Endothelial cell of umbilical vein (primary cell): Measurements from ENCODE around the gene RHBDD3. TPM values are rescaled to one million over a fixed set of nuclear protein-coding genes. Genes with fewer than 3 reads are reported as not detected.
A peak's percentile ranks its signal among the peaks of the same experiment; 100 is the strongest.

Experiments used
- BruUV-seq: library from RNA; stranded (reverse); fragments of 400-500 nt; replicated peaks from 2 replicates; lab custom pipeline; 2021; lab: Mats Ljungman, UMichigan
- CTCF ChIA-PET: fragments of 300-600, 350-600 bp; sonication (Branson Sonifier 250); formaldehyde crosslinking; loops from one replicate; lab custom pipeline; 2021; ENCODE audit warnings: antibody characterized with exemption, inconsistent platforms; lab: Charles Lee
- POLR2A ChIA-PET: fragments of 300-600, 350-600 bp; sonication (Branson Sonifier 250); formaldehyde crosslinking; loops from one replicate; lab custom pipeline; 2021; ENCODE audit warnings: antibody characterized with exemption, inconsistent platforms; lab: Charles Lee
- DNase-seq: peaks from one replicate; pipeline ENCODE4 v3.0.0-alpha.2; 2011; ENCODE audit warnings: low read depth, low spot score
- FAIRE-seq: peaks from 2 replicates; lab custom pipeline; 2011; peaks lifted over from hg19 to GRCh38; lab: Jason Lieb, UNC
- H2AFZ ChIP-seq: 2 replicates; pipeline ENCODE4 v1.6.0; 2012; ENCODE audit warnings: low read depth, low read length, control low read depth, inconsistent platforms
- H3K27ac ChIP-seq: 2 replicates; pipeline ENCODE4 v1.5.1; 2011; ENCODE audit warnings: low read depth, mild to moderate bottlenecking, control low read depth, low read length, moderate library complexity; ENCODE audit not compliant: insufficient read depth
- H3K27me3 ChIP-seq, 2 experiments: 2 replicates each; pipeline versions ENCODE4 v1.6.0 to v1.6.1; 2011; ENCODE audit warnings: low read length in 2 of 2, mixed read lengths in 1 of 2; ENCODE audit not compliant: control insufficient read depth in 2 of 2, insufficient read depth in 2 of 2
- H3K36me3 ChIP-seq, 2 experiments: 2 replicates in 1 of 2; 3 replicates in 1 of 2; pipeline ENCODE4 v1.5.1; 2011; ENCODE audit warnings: low read length in 2 of 2, mild to moderate bottlenecking in 1 of 2, moderate library complexity in 1 of 2; ENCODE audit not compliant: control insufficient read depth in 2 of 2, insufficient read depth in 2 of 2; ENCODE audit errors: extremely low read depth in 1 of 2
- H3K4me1 ChIP-seq: 3 replicates; pipeline ENCODE4 v1.5.1; 2011; ENCODE audit warnings: mild to moderate bottlenecking, low read length; ENCODE audit not compliant: control insufficient read depth, insufficient read depth; ENCODE audit errors: extremely low read depth
- H3K4me2 ChIP-seq: 2 replicates; pipeline ENCODE4 v1.6.1; 2011; ENCODE audit warnings: low read length, control low read depth, mixed read lengths; ENCODE audit not compliant: insufficient read depth
- H3K4me3 ChIP-seq, 3 experiments: fragments of 200-600 bp in 1 of 3; sonication (generic), shearing (Covaris generic) in 1 of 3; replicated peaks in 1 of 3; 2 replicates each; pipeline ENCODE4 v1.5.1; 2011 to 2016; ENCODE audit warnings: control low read depth in 3 of 3, low read length in 3 of 3, mild to moderate bottlenecking in 2 of 3, inconsistent platforms in 1 of 3, low read depth in 1 of 3, moderate library complexity in 1 of 3; ENCODE audit not compliant: insufficient read depth in 1 of 3
- H3K79me2 ChIP-seq: 2 replicates; pipeline ENCODE4 v1.6.0; 2012; ENCODE audit warnings: low read length, inconsistent platforms; ENCODE audit not compliant: control insufficient read depth, insufficient read depth
- H3K9ac ChIP-seq: replicated peaks from 2 replicates; pipeline ENCODE3; 2011; ENCODE audit warnings: low read length, control low read depth; ENCODE audit not compliant: insufficient read depth; ENCODE audit errors: extremely low read depth
- H3K9me1 ChIP-seq: replicated peaks from 3 replicates; pipeline ENCODE4 v1.6.0; 2011; ENCODE audit warnings: mild to moderate bottlenecking, low read length; ENCODE audit not compliant: control insufficient read depth, insufficient read depth; ENCODE audit errors: extremely low read depth
- H3K9me3 ChIP-seq: replicated peaks from 2 replicates; pipeline ENCODE4 v1.5.1; 2012; ENCODE audit warnings: low read length, inconsistent platforms; ENCODE audit not compliant: control insufficient read depth, insufficient read depth
- H4K20me1 ChIP-seq: replicated peaks from 2 replicates; pipeline ENCODE3; 2011; ENCODE audit warnings: mild to moderate bottlenecking, low read length; ENCODE audit not compliant: control insufficient read depth, insufficient read depth; ENCODE audit errors: extremely low read depth
- EZH2 ChIP-seq: IDR thresholded peaks from 2 replicates; pipeline ENCODE4 v1.6.1; 2012; ENCODE audit warnings: borderline replicate concordance, low read depth, mild to moderate bottlenecking, moderate library complexity, low read length, inconsistent platforms; ENCODE audit not compliant: severe bottlenecking
- FOS ChIP-seq: IDR thresholded peaks from 2 replicates; pipeline ENCODE4 v1.6.1; 2011; ENCODE audit warnings: mild to moderate bottlenecking, low read length, moderate library complexity, borderline replicate concordance; ENCODE audit not compliant: insufficient read depth
- GATA2 ChIP-seq: IDR thresholded peaks from 2 replicates; pipeline ENCODE4 v1.7.0; 2011; ENCODE audit warnings: low read depth, mild to moderate bottlenecking, moderate library complexity, mixed read lengths, low read length; ENCODE audit not compliant: insufficient read length, insufficient read depth
- JUN ChIP-seq: IDR thresholded peaks from 2 replicates; pipeline ENCODE4 v1.6.1; 2011; ENCODE audit warnings: borderline replicate concordance, low read depth; ENCODE audit not compliant: insufficient read length, insufficient read depth
- MYC ChIP-seq: IDR thresholded peaks from one replicate; pipeline ENCODE4 v1.6.1; 2011; ENCODE audit warnings: mild to moderate bottlenecking, low read depth, low read length
- POLR2A ChIP-seq: IDR thresholded peaks from 2 replicates; pipeline ENCODE4 v1.6.1; 2012; ENCODE audit warnings: low read depth, mild to moderate bottlenecking, control low read depth, low read length
- POLR2AphosphoS5 ChIP-seq: IDR thresholded peaks from 2 replicates; pipeline ENCODE4 v1.6.1; 2012; ENCODE audit warnings: low read depth, mild to moderate bottlenecking, control low read depth, low read length, moderate library complexity; ENCODE audit not compliant: insufficient read depth
- dilution Hi-C: fragments of 300-500 bp; cut with MboI; formaldehyde crosslinking; loops from one replicate; pipeline ENCODE4 v1.15.0; 2019; ENCODE audit warnings: low sequenced_read_pairs; ENCODE audit not compliant: extremely low pct_ligation_motif_present
- intact Hi-C: fragments of 100-400 bp; cut with micrococcal nuclease; formaldehyde crosslinking; loops from one replicate; pipeline ENCODE4 v1.10.0; 2022
- polyA plus RNA-seq, 4 experiments: library from polyadenylated mRNA; depleted of rRNA in 3 of 4; stranded (reverse) in 3 of 4; unstranded in 1 of 4; fragments of >200 nt; gene quantifications; 2 replicates each; pipeline versions ENCODE4 v1.2.1 to v1.2.3, GENCODE V29; 2011 to 2012; ENCODE audit warnings: missing spikeins in 1 of 4
- total RNA-seq: library from RNA; stranded (reverse); gene quantifications from 2 replicates; pipeline ENCODE4 v1.2.3, GENCODE V29; 2021
- TF ChIP-seq, protein P1 (sequence below): IDR thresholded peaks from 2 replicates; pipeline ENCODE4 v1.6.1; 2011; ENCODE audit not compliant: insufficient read depth, insufficient read length
- TF ChIP-seq, protein P2 (sequence below), 2 donors: IDR thresholded peaks; 1 replicate in 1 of 2; 2 replicates in 1 of 2; pipeline ENCODE4 v1.5.1; 2011; ENCODE audit warnings: low read length in 2 of 2, mild to moderate bottlenecking in 2 of 2, moderate library complexity in 2 of 2, control low read depth in 1 of 2, inconsistent platforms in 1 of 2, low read depth in 1 of 2; ENCODE audit not compliant: insufficient read depth in 1 of 2; ENCODE audit errors: extremely low read depth in 1 of 2

RHBDD3 gene
- total and polyA plus RNA-seq, 2 donors (not counting 3 experiments of a cell fraction or from before 2014, with no cell fraction given): 31.3 to 37.2 TPM

DNA sequence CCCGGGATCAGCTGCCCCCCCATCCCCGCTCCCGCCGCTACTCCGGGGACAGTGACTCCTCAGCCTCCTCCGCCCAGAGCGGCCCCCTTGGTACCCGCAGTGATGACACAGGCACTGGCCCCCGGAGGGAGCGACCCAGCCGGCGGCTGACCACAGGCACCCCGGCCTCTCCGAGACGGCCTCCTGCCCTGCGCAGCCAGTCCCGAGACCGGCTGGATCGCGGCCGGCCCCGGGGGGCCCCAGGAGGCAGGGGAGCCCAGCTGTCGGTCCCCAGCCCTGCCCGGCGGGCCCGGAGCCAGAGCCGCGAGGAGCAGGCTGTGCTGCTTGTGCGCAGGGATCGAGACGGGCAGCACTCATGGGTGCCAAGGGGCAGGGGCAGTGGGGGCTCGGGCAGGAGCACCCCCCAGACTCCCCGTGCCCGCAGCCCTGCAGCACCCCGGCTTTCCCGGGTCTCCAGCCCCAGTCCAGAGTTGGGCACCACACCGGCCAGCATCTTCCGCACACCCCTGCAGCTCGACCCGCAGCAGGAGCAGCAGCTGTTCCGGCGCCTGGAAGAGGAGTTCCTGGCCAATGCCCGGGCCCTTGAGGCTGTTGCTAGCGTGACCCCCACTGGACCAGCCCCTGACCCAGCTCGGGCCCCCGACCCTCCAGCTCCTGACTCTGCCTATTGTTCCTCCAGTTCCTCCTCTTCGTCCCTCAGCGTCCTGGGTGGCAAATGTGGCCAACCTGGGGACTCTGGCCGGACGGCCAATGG, 43.9 kb upstream of the RHBDD3 start:
- BruUV-seq: no TSS peak
- Histone ChIP-seq H3K79me2 (peaks cover 9% of the 10 kb centered on the region), H3K9ac (peak overlapping the region; percentile 12), H3K9me1 (no peaks in the 10 kb centered on the region), H3K4me1 (peaks cover 40% of the 10 kb centered on the region), H3K36me3 (peaks cover 0 to 4% of the 10 kb centered on the region in 2 experiments), H3K27me3 (peaks cover 24 to 29% of the 10 kb centered on the region in 2 experiments), H3K4me2 (no peak overlapping the region), H3K27ac (peak overlapping the region; percentile 80), H3K4me3 (no peak overlapping the region), H3K9me3 (no peaks in the 10 kb centered on the region), H4K20me1 (no peaks in the 10 kb centered on the region), H2AFZ (no peak overlapping the region)
- dilution Hi-C loops: no loop called here
- POLR2A ChIA-PET: no interaction called here
- TF ChIP-seq JUN (no peak), FOS (no peak), MYC (no peak), EZH2 (no peak), POLR2A (no peak), POLR2AphosphoS5 (no peak), GATA2 (no peak)
- TF ChIP-seq, protein P1, sequence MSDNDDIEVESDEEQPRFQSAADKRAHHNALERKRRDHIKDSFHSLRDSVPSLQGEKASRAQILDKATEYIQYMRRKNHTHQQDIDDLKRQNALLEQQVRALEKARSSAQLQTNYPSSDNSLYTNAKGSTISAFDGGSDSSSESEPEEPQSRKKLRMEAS: no peak
- TF ChIP-seq, protein P2, sequence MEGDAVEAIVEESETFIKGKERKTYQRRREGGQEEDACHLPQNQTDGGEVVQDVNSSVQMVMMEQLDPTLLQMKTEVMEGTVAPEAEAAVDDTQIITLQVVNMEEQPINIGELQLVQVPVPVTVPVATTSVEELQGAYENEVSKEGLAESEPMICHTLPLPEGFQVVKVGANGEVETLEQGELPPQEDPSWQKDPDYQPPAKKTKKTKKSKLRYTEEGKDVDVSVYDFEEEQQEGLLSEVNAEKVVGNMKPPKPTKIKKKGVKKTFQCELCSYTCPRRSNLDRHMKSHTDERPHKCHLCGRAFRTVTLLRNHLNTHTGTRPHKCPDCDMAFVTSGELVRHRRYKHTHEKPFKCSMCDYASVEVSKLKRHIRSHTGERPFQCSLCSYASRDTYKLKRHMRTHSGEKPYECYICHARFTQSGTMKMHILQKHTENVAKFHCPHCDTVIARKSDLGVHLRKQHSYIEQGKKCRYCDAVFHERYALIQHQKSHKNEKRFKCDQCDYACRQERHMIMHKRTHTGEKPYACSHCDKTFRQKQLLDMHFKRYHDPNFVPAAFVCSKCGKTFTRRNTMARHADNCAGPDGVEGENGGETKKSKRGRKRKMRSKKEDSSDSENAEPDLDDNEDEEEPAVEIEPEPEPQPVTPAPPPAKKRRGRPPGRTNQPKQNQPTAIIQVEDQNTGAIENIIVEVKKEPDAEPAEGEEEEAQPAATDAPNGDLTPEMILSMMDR (IDR thresholded peaks at IDR 0.05; ENCODE audit: extremely low read depth in 1 of 2, insufficient read depth in 1 of 2, low read depth in 1 of 2, low read length in 2 of 2): no peak
- intact Hi-C loops: no loop called here
- no peak for DNase-seq
- FAIRE-seq: no peak
- CTCF ChIA-PET: interaction anchor here (1.0 to 1.9 kb wide), 3 partner anchors 8 to 38 kb away, joined by 3 to 7 read pairs (median 6); no protein-coding TSS in a partner anchor
